ENCODE measurements around the gene OR5V1. TPM values are rescaled to one million over a fixed set of nuclear protein-coding genes. Genes with fewer than 3 reads are reported as not detected.

Gene OR5V1
- total RNA-seq = not detected

DNA sequence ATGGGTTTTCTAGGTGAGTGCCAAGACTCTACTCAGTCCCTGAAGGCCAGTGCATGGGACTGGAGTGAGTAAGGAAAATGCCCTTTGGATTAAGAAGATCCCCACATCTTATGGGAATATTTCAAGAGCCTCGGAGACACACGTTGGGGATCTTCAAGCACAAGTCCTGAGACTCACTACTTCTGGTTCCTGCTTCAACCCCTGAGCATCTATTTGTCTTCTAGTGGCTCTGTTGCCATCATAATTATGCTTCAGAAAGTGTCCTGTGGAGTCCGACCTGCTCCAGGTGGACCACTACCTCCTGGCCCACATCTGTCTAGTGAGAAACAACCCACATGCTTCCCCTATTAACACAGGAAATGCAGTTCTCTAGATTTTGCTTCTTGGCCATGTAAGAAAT, at the start of gene OR5V1:
OR5V1 (minus strand) TSS at position 101 of the 400 bp plus-strand sequence. CDS start 12,670 bp downstream, outside the sequence.

DNA sequence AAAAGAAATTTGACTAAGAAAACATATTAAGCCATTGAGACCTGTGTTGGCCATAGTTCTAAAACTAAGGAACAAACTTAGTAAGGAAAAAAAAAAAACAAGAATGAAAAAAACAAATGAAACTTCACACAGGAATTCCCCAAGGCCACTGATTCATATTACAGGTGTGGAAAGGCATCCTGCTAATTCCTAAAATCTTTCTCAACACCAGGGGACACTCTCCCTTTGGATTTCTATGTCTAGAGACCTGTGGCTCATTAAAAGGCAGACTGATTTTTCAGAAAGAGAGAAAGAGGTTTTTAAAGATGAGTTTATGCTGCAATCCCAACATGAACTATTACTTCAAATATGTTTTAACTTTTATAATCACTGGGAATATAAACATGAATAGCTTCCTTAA, 45.9 kb upstream of the OR5V1 start, which contains the start of gene OR12D1:
OR12D1 (plus strand) TSS at position 341 of the 400 bp plus-strand sequence.

DNA sequence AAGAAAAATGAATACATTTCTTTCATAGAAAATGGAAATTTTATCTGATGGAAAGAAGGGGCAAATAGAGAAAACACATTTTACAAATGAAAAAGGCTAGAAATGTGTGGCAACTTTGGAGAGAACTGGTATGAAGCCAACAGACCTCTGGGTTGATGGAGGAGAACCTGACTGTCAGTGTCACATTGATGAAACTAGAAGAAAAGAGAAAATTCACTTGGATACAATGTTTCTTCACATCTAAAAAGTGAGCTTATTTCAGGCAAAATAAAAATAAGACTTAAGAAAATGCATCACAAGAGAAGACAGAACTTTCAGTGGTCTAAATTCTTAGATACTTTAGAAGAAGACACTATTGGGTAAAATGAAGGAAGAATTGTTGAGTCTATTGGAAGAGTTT, 26.7 kb upstream of the OR5V1 start, which contains the start of gene OR12D2:
OR12D2 (plus strand) TSS at position 301 of the 400 bp plus-strand sequence. CDS start 1,069 bp downstream, outside the sequence.

DNA sequence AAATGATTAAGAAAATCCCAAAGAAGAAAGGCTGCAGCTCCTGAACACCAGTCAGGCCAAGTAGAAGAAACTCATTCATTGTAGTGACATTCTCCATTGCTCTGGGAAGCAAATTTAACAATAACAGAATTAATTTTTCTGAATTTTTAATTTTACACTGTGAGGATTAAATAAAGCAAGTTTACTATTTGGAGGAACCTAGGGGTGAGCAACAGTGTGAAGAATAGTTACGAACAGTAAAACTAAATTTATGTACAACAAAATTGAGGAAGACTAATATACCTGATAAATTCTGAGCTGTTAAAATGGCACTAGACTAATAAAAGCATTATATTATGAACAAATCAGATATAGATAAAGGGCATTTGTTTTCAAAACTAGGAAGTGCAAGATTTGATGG, 6.5 kb upstream of the OR5V1 start, which contains the start of gene OR12D3:
OR12D3 (minus strand) TSS at position 101 of the 400 bp plus-strand sequence; CDS start at position 97, 4 bp downstream.

Other genes starting within 250 kb of the OR5V1 start
- gene OR2J2, start 198.0 kb downstream of the OR5V1 start, total RNA-seq = not detected
- gene OR14J1, start 67.2 kb downstream of the OR5V1 start, total RNA-seq = not detected
- gene OR12D3, start 6.4 kb upstream of the OR5V1 start, total RNA-seq = not detected
- not detected for gene OR12D2, start 26.8 kb upstream of the OR5V1 start, total RNA-seq
- not detected for gene OR12D1, start 46.1 kb upstream of the OR5V1 start, total RNA-seq
- not detected for gene OR10C1, start 70.4 kb upstream of the OR5V1 start, total RNA-seq
- not detected for gene OR11A1, start 88.2 kb upstream of the OR5V1 start, total RNA-seq
- gene OR2H1, start 88.3 kb upstream of the OR5V1 start, total RNA-seq = not detected
- gene MAS1L, start 119.1 kb upstream of the OR5V1 start, total RNA-seq = not detected
- 10 to 100 TPM in 1 of 2 donors, not detected in 1; 48.2 TPM for gene UBD, start 190.9 kb upstream of the OR5V1 start, total RNA-seq
- gene OR2H2, start 216.3 kb upstream of the OR5V1 start, total RNA-seq = not detected